SK-N-SH (cell line): Measurements from ENCODE around the gene MAP3K4. TPM values are rescaled to one million over a fixed set of nuclear protein-coding genes. Genes with fewer than 3 reads are reported as not detected.

Experiments used
- CTCF ChIA-PET: fragments of 300-600, 350-600 bp; formaldehyde crosslinking; extraction: SDS; loops from one replicate; lab custom pipeline; 2021; lab: Yijun Ruan, JAX
- POLR2A ChIA-PET: fragments of 350-600 bp; sonication (Branson Sonifier 250); formaldehyde crosslinking; extraction: SDS; loops from one replicate; lab custom pipeline; 2020; ENCODE audit warnings: antibody characterized with exemption, inconsistent platforms; lab: Yijun Ruan, JAX
- DNase-seq: peaks from one replicate; pipeline ENCODE4 v3.0.0; 2012
- H2AFZ ChIP-seq: fragments of 200-600 bp; sonication (generic); 2 replicates; pipeline ENCODE4 v1.8.1; 2016; ENCODE audit warnings: antibody characterized with exemption, mild to moderate bottlenecking, low read depth
- H3F3A ChIP-seq: fragments of 200-600 bp; sonication (generic); replicated peaks from 2 replicates; pipeline ENCODE3; 2016; ENCODE audit warnings: antibody characterized with exemption, mild to moderate bottlenecking; ENCODE audit not compliant: insufficient read depth
- H3K27ac ChIP-seq, 2 experiments: fragments of 200-500 bp in 1 of 2; fragments of 200-600 bp in 1 of 2; sonication (Bioruptor generic) in 1 of 2; sonication (generic), shearing (Covaris generic) in 1 of 2; 2 replicates each; pipeline versions ENCODE4 v1.5.1 to v1.6.1; 2014 to 2016; ENCODE audit warnings: low read depth in 2 of 2, inconsistent platforms in 1 of 2, low read length in 1 of 2, mild to moderate bottlenecking in 1 of 2, mixed read lengths in 1 of 2
- H3K27me3 ChIP-seq: fragments of 200-600 bp; sonication (generic), shearing (Covaris generic); 2 replicates; pipeline ENCODE4 v1.6.1; 2016; ENCODE audit warnings: mixed run types; ENCODE audit not compliant: insufficient read depth
- H3K36me3 ChIP-seq, 2 experiments: fragments of 200-500 bp in 1 of 2; fragments of 200-600 bp in 1 of 2; sonication (Bioruptor generic) in 1 of 2; sonication (generic) in 1 of 2; replicated peaks in 1 of 2; 2 replicates each; pipeline versions ENCODE3 to v1.5.1; 2014 to 2016; ENCODE audit warnings: low read length in 1 of 2, mild to moderate bottlenecking in 1 of 2; ENCODE audit not compliant: insufficient read depth in 2 of 2, control insufficient read depth in 1 of 2
- H3K4me1 ChIP-seq, 2 experiments: fragments of 200-500 bp in 1 of 2; fragments of 200-600 bp in 1 of 2; sonication (Bioruptor generic) in 1 of 2; sonication (generic), shearing (Covaris generic) in 1 of 2; 2 replicates each; pipeline versions ENCODE4 v1.5.1 to v1.6.1; 2014 to 2016; ENCODE audit warnings: low read depth in 1 of 2, low read length in 1 of 2, mixed run types in 1 of 2; ENCODE audit not compliant: insufficient read depth in 2 of 2, control insufficient read depth in 1 of 2
- H3K4me2 ChIP-seq: fragments of 200-600 bp; sonication (generic), shearing (Covaris generic); 2 replicates; pipeline ENCODE4 v1.6.1; 2017; ENCODE audit warnings: mixed run types
- H3K4me3 ChIP-seq, 2 experiments: fragments of 200-500 bp in 1 of 2; fragments of 200-600 bp in 1 of 2; sonication (Bioruptor generic) in 1 of 2; sonication (generic), shearing (Covaris generic) in 1 of 2; 2 replicates each; pipeline versions ENCODE4 v1.5.1 to v1.8.1; 2014 to 2016; ENCODE audit warnings: low read depth in 2 of 2, inconsistent platforms in 1 of 2, low read length in 1 of 2, mild to moderate bottlenecking in 1 of 2, mixed read lengths in 1 of 2, moderate library complexity in 1 of 2
- H3K79me2 ChIP-seq: fragments of 200-600 bp; sonication (generic); 2 replicates; pipeline ENCODE4 v1.8.1; 2017; ENCODE audit warnings: mild to moderate bottlenecking; ENCODE audit not compliant: insufficient read depth
- H3K9ac ChIP-seq: fragments of 200-600 bp; sonication (generic); 2 replicates; pipeline ENCODE4 v1.6.1; 2017; ENCODE audit warnings: mixed run types
- H3K9me2 ChIP-seq: fragments of 200-600 bp; sonication (generic); 2 replicates; pipeline ENCODE4 v1.6.1; 2017; ENCODE audit warnings: mixed run types
- H3K9me3 ChIP-seq: fragments of 200-600 bp; sonication (generic); 2 replicates; pipeline ENCODE4 v1.6.1; 2017; ENCODE audit warnings: mixed run types, mild to moderate bottlenecking, moderate library complexity
- H4K20me1 ChIP-seq: fragments of 200-600 bp; sonication (generic); 2 replicates; pipeline ENCODE4 v1.6.1; 2017; ENCODE audit warnings: mild to moderate bottlenecking, mixed run types; ENCODE audit not compliant: insufficient read depth
- CTCF ChIP-seq: fragments of 200-600 bp; sonication (generic); IDR thresholded peaks from 2 replicates; pipeline ENCODE4 v1.6.1; 2017; ENCODE audit warnings: antibody characterized with exemption, mild to moderate bottlenecking, moderate library complexity
- ELF1 ChIP-seq: IDR thresholded peaks from 2 replicates; pipeline ENCODE4 v1.4.0; 2012
- EP300 ChIP-seq, 2 experiments: IDR thresholded peaks; 2 replicates each; pipeline versions ENCODE4 v1.4.0 to v1.6.1; 2012; ENCODE audit warnings: borderline replicate concordance in 1 of 2, low read depth in 1 of 2, low read length in 1 of 2
- EZH2phosphoT487 ChIP-seq: fragments of 200-600 bp; sonication (generic); IDR thresholded peaks from 2 replicates; pipeline ENCODE4 v1.6.1; 2017; ENCODE audit warnings: low read depth, mixed run types, mild to moderate bottlenecking, antibody characterized with exemption, moderate library complexity, borderline replicate concordance
- FOXJ3 ChIP-seq: sonication (generic); formaldehyde crosslinking; IDR thresholded peaks from 2 replicates; pipeline ENCODE4 v1.5.1; 2020; ENCODE audit warnings: mild to moderate bottlenecking, missing genetic modification reagents
- FOXM1 ChIP-seq: IDR thresholded peaks from 2 replicates; pipeline ENCODE4 v1.4.0; 2012; ENCODE audit warnings: low read depth, mild to moderate bottlenecking
- GABPA ChIP-seq: IDR thresholded peaks from 2 replicates; pipeline ENCODE4 v1.4.0; 2012; ENCODE audit warnings: low read depth, mild to moderate bottlenecking
- GATA2 ChIP-seq: sonication (generic); formaldehyde crosslinking; IDR thresholded peaks from 2 replicates; pipeline ENCODE4 v1.5.0; 2020; ENCODE audit warnings: mild to moderate bottlenecking, missing genetic modification reagents
- IRF3 ChIP-seq: fragments of 150-350 bp; IDR thresholded peaks from 2 replicates; pipeline ENCODE4 v1.6.1; 2016; ENCODE audit warnings: mild to moderate bottlenecking, low read depth, low read length
- JUND ChIP-seq: IDR thresholded peaks from 2 replicates; pipeline ENCODE4 v1.4.0; 2012
- MAX ChIP-seq: IDR thresholded peaks from 2 replicates; pipeline ENCODE4 v1.4.0; 2012; ENCODE audit warnings: low read depth
- MEF2A ChIP-seq: IDR thresholded peaks from 2 replicates; pipeline ENCODE4 v1.4.0; 2012; ENCODE audit warnings: low read depth, borderline replicate concordance
- MXI1 ChIP-seq: IDR thresholded peaks from 2 replicates; pipeline ENCODE4 v1.6.1; 2012; ENCODE audit warnings: mild to moderate bottlenecking, low read depth, low read length, improper control_type of control experiment
- NRF1 ChIP-seq: IDR thresholded peaks from 2 replicates; pipeline ENCODE4 v1.6.1; 2012; ENCODE audit warnings: low read depth, mild to moderate bottlenecking, low read length
- PBX3 ChIP-seq: IDR thresholded peaks from 2 replicates; pipeline ENCODE4; 2012
- POLR2AphosphoS5 ChIP-seq: IDR thresholded peaks from 2 replicates; pipeline ENCODE4 v1.6.1; 2012; ENCODE audit warnings: low read depth, low read length
- RAD21 ChIP-seq: IDR thresholded peaks from 2 replicates; pipeline ENCODE4 v1.6.1; 2012; ENCODE audit warnings: mild to moderate bottlenecking, low read length
- RCOR1 ChIP-seq: fragments of 150-350 bp; IDR thresholded peaks from 2 replicates; pipeline ENCODE4 v1.6.1; 2017; ENCODE audit warnings: antibody characterized with exemption, low read length
- RFX5 ChIP-seq: IDR thresholded peaks from 2 replicates; pipeline ENCODE4 v1.6.1; 2012; ENCODE audit warnings: mild to moderate bottlenecking, improper control_type of control experiment, low read length
- SIN3A ChIP-seq: IDR thresholded peaks from 2 replicates; pipeline ENCODE4 v1.6.1; 2012; ENCODE audit warnings: low read depth, mild to moderate bottlenecking, low read length, moderate library complexity, borderline replicate concordance
- TAF1 ChIP-seq: IDR thresholded peaks from 2 replicates; pipeline ENCODE4 v1.6.1; 2012; ENCODE audit warnings: low read depth, mild to moderate bottlenecking, low read length, moderate library complexity, borderline replicate concordance
- TCF12 ChIP-seq: IDR thresholded peaks from 2 replicates; pipeline ENCODE4 v1.4.0; 2012
- USF1 ChIP-seq: IDR thresholded peaks from 2 replicates; pipeline ENCODE4 v1.4.0; 2012; ENCODE audit warnings: low read depth, borderline replicate concordance
- USF2 ChIP-seq: fragments of 150-350 bp; IDR thresholded peaks from 2 replicates; pipeline ENCODE4 v1.6.1; 2017; ENCODE audit warnings: antibody characterized with exemption, low read length, low read depth, borderline replicate concordance
- polyA plus RNA-seq, 3 experiments: library from polyadenylated mRNA; depleted of rRNA; stranded (reverse); fragments of >200 nt; gene quantifications; 2 replicates each; pipeline ENCODE4 v1.2.3, GENCODE V29; 2012

MAP3K4 gene
- polyA plus RNA-seq, 1 of the 3 experiments (the other 2 are of a cell fraction) = 6.8 TPM

- TF ChIP-seq CTCF (no peak), IRF3 (no peak), SIN3A (no peak), POLR2AphosphoS5 (no peak), GABPA (no peak), MAX (no peak), RFX5 (no peak), FOXM1 (no peak), ELF1 (no peak), RAD21 (no peak), USF2 (no peak), TCF12 (no peak), NRF1 (no peak), GATA2 (CRISPR knock-in tag) (no peak), JUND (peak; percentile 9; the same call in 1 of the 2 replicates), TAF1 (no peak), RCOR1 (no peak)
Observed at GRCh38 chr6:161094955-161095354, 103.4 kb downstream of the MAP3K4 start (continued).

GRCh38 chr6:161095916-161096315 lies 104.3 kb downstream of the MAP3K4 start:
- no peaks in the 10 kb centered on the region for H3K79me2 ChIP-seq
- H3F3A ChIP-seq = peaks cover 4% of the 10 kb centered on the region
- H3K4me2 ChIP-seq = no peak overlapping the region
- no peak overlapping the region for H3K27ac ChIP-seq
- H3K9me2 ChIP-seq = no peaks in the 10 kb centered on the region
- POLR2A ChIA-PET = no interaction called here
- peaks cover 0 to 13% of the 10 kb centered on the region in 2 experiments; a peak in 1 of 4 replicates for H3K4me1 ChIP-seq
- H3K27me3 ChIP-seq = no peaks in the 10 kb centered on the region
- no peak for DNase-seq
- H3K9ac ChIP-seq = no peak overlapping the region
- no peak overlapping the region for H2AFZ ChIP-seq
- H3K4me3 ChIP-seq = no peak overlapping the region
- TF ChIP-seq USF1 = no peak
- TF ChIP-seq TCF12 = no peak
- TF ChIP-seq USF2 = no peak
- no peak for TF ChIP-seq SIN3A
- TF ChIP-seq EP300 (IDR thresholded peaks at IDR 0.05; ENCODE audit: borderline replicate concordance in 1 of 2, low read depth in 1 of 2, low read length in 1 of 2) = no peak
- TF ChIP-seq PBX3 = no peak
- no peak for TF ChIP-seq FOXJ3
- TF ChIP-seq MXI1 = no peak
- no peak for TF ChIP-seq MEF2A
- TF ChIP-seq GATA2 (CRISPR knock-in tag) = no peak
- no peak for TF ChIP-seq EZH2phosphoT487
- no peak for TF ChIP-seq JUND
- H3K36me3 ChIP-seq = peaks cover 43 to 69% of the 10 kb centered on the region in 2 experiments
- no peaks in the 10 kb centered on the region for H3K9me3 ChIP-seq
- CTCF ChIA-PET = interaction anchor here (2.8 to 3.5 kb wide), 2 partner anchors 165 to 277 kb away, joined by 9 to 17 read pairs; no protein-coding TSS in a partner anchor
- no peaks in the 10 kb centered on the region for H4K20me1 ChIP-seq
